Subcutaneous abdominal adipose tissue (tissue), 5 donors: ENCODE measurements around the gene ALKBH4.
A peak's percentile ranks its signal among the peaks of the same experiment; 100 is the strongest.

Experiments used
- H3K27ac ChIP-seq: one replicate; pipeline ENCODE4 v1.7.0; 2013; ENCODE audit warnings: low read depth, mild to moderate bottlenecking, inconsistent platforms, low read length, moderate library complexity
- H3K27me3 ChIP-seq, 5 donors: one replicate each; pipeline ENCODE4 v1.7.0; 2013; ENCODE audit warnings: low read length in 5 of 5, inconsistent platforms in 1 of 5; ENCODE audit not compliant: control insufficient read depth in 5 of 5, insufficient read depth in 4 of 5
- H3K36me3 ChIP-seq, 5 donors: one replicate each; pipeline ENCODE4 v1.7.0; 2013; ENCODE audit warnings: low read length in 5 of 5; ENCODE audit not compliant: control insufficient read depth in 5 of 5, insufficient read depth in 5 of 5
- H3K4me1 ChIP-seq, 5 donors: one replicate each; pipeline ENCODE4 v1.7.0; 2013; ENCODE audit warnings: low read length in 5 of 5, mild to moderate bottlenecking in 3 of 5, moderate library complexity in 1 of 5; ENCODE audit not compliant: control insufficient read depth in 5 of 5, insufficient read depth in 5 of 5
- H3K4me3 ChIP-seq, 5 donors: one replicate each; pipeline ENCODE4 v1.7.0; 2013; ENCODE audit warnings: low read length in 5 of 5, low read depth in 1 of 5
- H3K9ac ChIP-seq, 5 donors: one replicate each; pipeline ENCODE4 v1.7.0; 2013; ENCODE audit warnings: low read length in 5 of 5, mild to moderate bottlenecking in 4 of 5, moderate library complexity in 3 of 5
- H3K9me3 ChIP-seq, 5 donors: one replicate each; pipeline ENCODE4 v1.7.0; 2013; ENCODE audit warnings: low read length in 5 of 5; ENCODE audit not compliant: control insufficient read depth in 5 of 5
- donor health status: healthy.
- donor health status: healthy.
- donor health status: healthy.
- donor health status: healthy.
- donor health status: healthy.

The ALKBH4 gene

GRCh38 chr7:102427019-102427405 lies 37.7 kb downstream of the ALKBH4 start:
- H3K27me3 ChIP-seq: no peaks in the 10 kb centered on the region
- no peaks in the 10 kb centered on the region for H3K9me3 ChIP-seq
- H3K36me3 ChIP-seq: peaks cover 0 to 46% (median 30%) of the 10 kb centered on the region in 5 donors
- no peak overlapping the region for H3K9ac ChIP-seq
- peaks cover 0 to 28% (median 0%) of the 10 kb centered on the region in 5 donors for H3K4me1 ChIP-seq
- no peak overlapping the region for H3K27ac ChIP-seq
- no peak overlapping the region for H3K4me3 ChIP-seq

- H3K9me3 ChIP-seq: no peaks in the 10 kb centered on the region
- peaks cover 0 to 51% (median 30%) of the 10 kb centered on the region in 5 donors for H3K36me3 ChIP-seq
- no peak overlapping the region for H3K9ac ChIP-seq
- no peak overlapping the region for H3K27ac ChIP-seq
- H3K4me1 ChIP-seq: peaks cover 0 to 26% (median 0%) of the 10 kb centered on the region in 5 donors
- H3K4me3 ChIP-seq: peak overlapping the region in 1 of 5 donors; percentile 34
- no peaks in the 10 kb centered on the region for H3K27me3 ChIP-seq
These were observed 38.2 kb downstream of the ALKBH4 start for GRCh38 chr7:102426268-102427018.

- Histone ChIP-seq H3K9me3 (no peaks in the 10 kb centered on the region), H3K9ac (no peak overlapping the region), H3K36me3 (peaks cover 0 to 58% (median 35%) of the 10 kb centered on the region in 5 donors), H3K4me1 (peaks cover 0 to 20% (median 0%) of the 10 kb centered on the region in 5 donors), H3K4me3 (peak overlapping the region in 1 of 5 donors; percentile 34), H3K27ac (no peak overlapping the region), H3K27me3 (no peaks in the 10 kb centered on the region)
These were observed 38.9 kb downstream of the ALKBH4 start for GRCh38 chr7:102425639-102426267.

- Histone ChIP-seq H3K9ac (no peak overlapping the region), H3K36me3 (peaks cover 0 to 63% (median 37%) of the 10 kb centered on the region in 5 donors)
These were observed 39.9 kb downstream of the ALKBH4 start for GRCh38 chr7:102424787-102425218.

GRCh38 chr7:102424129-102424551 lies 40.5 kb downstream of the ALKBH4 start:
- Histone ChIP-seq H3K9ac (no peak overlapping the region), H3K9me3 (no peaks in the 10 kb centered on the region), H3K27ac (no peak overlapping the region), H3K27me3 (no peaks in the 10 kb centered on the region), H3K36me3 (peaks cover 3 to 68% (median 40%) of the 10 kb centered on the region in 5 donors), H3K4me1 (peaks cover 0 to 18% (median 0%) of the 10 kb centered on the region in 5 donors), H3K4me3 (no peak overlapping the region)

More at GRCh38 chr7:102424787-102425218, 39.9 kb downstream of the ALKBH4 start:
- Histone ChIP-seq H3K4me3 (no peak overlapping the region), H3K27ac (no peak overlapping the region), H3K9me3 (no peaks in the 10 kb centered on the region), H3K27me3 (no peaks in the 10 kb centered on the region), H3K4me1 (peaks cover 0 to 18% (median 0%) of the 10 kb centered on the region in 5 donors)

GRCh38 chr7:102421706-102422240 lies 42.9 kb downstream of the ALKBH4 start:
- Histone ChIP-seq H3K27ac (no peak overlapping the region), H3K9me3 (no peaks in the 10 kb centered on the region)

GRCh38 chr7:102418592-102418991 lies 46.1 kb downstream of the ALKBH4 start:
- Histone ChIP-seq H3K4me3 (no peak overlapping the region), H3K9me3 (no peaks in the 10 kb centered on the region), H3K9ac (no peak overlapping the region), H3K4me1 (no peaks in the 10 kb centered on the region), H3K27ac (no peak overlapping the region), H3K27me3 (no peaks in the 10 kb centered on the region), H3K36me3 (peaks cover 7 to 83% (median 47%) of the 10 kb centered on the region in 5 donors)

More at GRCh38 chr7:102421706-102422240, 42.9 kb downstream of the ALKBH4 start:
- H3K36me3 ChIP-seq: peaks cover 7 to 83% (median 53%) of the 10 kb centered on the region in 5 donors
- no peak overlapping the region for H3K4me3 ChIP-seq
- H3K27me3 ChIP-seq: no peaks in the 10 kb centered on the region
- peaks cover 0 to 15% (median 0%) of the 10 kb centered on the region in 5 donors for H3K4me1 ChIP-seq
- no peak overlapping the region for H3K9ac ChIP-seq

GRCh38 chr7:102417105-102417504 lies 47.6 kb downstream of the ALKBH4 start:
- H3K9ac ChIP-seq: no peak overlapping the region
- no peak overlapping the region for H3K4me3 ChIP-seq
- no peaks in the 10 kb centered on the region for H3K27me3 ChIP-seq
- H3K9me3 ChIP-seq: no peaks in the 10 kb centered on the region
- H3K27ac ChIP-seq: no peak overlapping the region
- H3K4me1 ChIP-seq: peaks cover 0 to 5% (median 0%) of the 10 kb centered on the region in 5 donors
- H3K36me3 ChIP-seq: peaks cover 7 to 90% (median 52%) of the 10 kb centered on the region in 5 donors

- Histone ChIP-seq H3K27ac (no peak overlapping the region), H3K4me1 (peaks cover 0 to 5% (median 0%) of the 10 kb centered on the region in 5 donors), H3K27me3 (no peaks in the 10 kb centered on the region), H3K9ac (no peak overlapping the region), H3K4me3 (no peak overlapping the region), H3K9me3 (no peaks in the 10 kb centered on the region), H3K36me3 (peaks cover 7 to 89% (median 55%) of the 10 kb centered on the region in 5 donors)
These were observed 48.3 kb downstream of the ALKBH4 start for GRCh38 chr7:102416406-102416805.
